GM21360 (cell line): Measurements from ENCODE around the gene RNF214.

Experiments
- ATAC-seq: cut with Tn5 transposase; IDR thresholded peaks from one replicate; pipeline ENCODE4 v1.9.1; 2021; ENCODE audit warnings: mild to moderate bottlenecking, moderate library complexity; ENCODE audit not compliant: unreplicated experiment

The RNF214 gene

GRCh38 chr11:117212697-117213355 lies 19.6 kb upstream of the RNF214 start:
- no peak for ATAC-seq

- no peak for ATAC-seq
Observed at GRCh38 chr11:117214404-117215110, 17.9 kb upstream of the RNF214 start.

- no peak for ATAC-seq
Observed at GRCh38 chr11:117217141-117218084, 15.1 kb upstream of the RNF214 start.

- ATAC-seq, result no peak
Observed at GRCh38 chr11:117218133-117218915, 14.1 kb upstream of the RNF214 start.

GRCh38 chr11:117219001-117219400 lies 13.5 kb upstream of the RNF214 start:
- ATAC-seq, result no peak

GRCh38 chr11:117219455-117219854 lies 13.0 kb upstream of the RNF214 start:
- ATAC-seq, result no peak

GRCh38 chr11:117219995-117220394 lies 12.5 kb upstream of the RNF214 start:
- ATAC-seq, result no peak

- no peak for ATAC-seq
Observed at GRCh38 chr11:117220568-117220967, 11.9 kb upstream of the RNF214 start.

- ATAC-seq, result no peak
Observed at GRCh38 chr11:117220999-117221774, 11.3 kb upstream of the RNF214 start.

GRCh38 chr11:117221775-117222517 lies 10.5 kb upstream of the RNF214 start:
- ATAC-seq, result no peak

- ATAC-seq, result no peak
Observed at GRCh38 chr11:117222991-117223740, 9.3 kb upstream of the RNF214 start.

- ATAC-seq, result no peak
Observed at GRCh38 chr11:117223741-117224689, 8.5 kb upstream of the RNF214 start.

- ATAC-seq, result no peak
Observed at GRCh38 chr11:117225553-117226170, 6.8 kb upstream of the RNF214 start.

- no peak for ATAC-seq
Observed at GRCh38 chr11:117226388-117227385, 5.8 kb upstream of the RNF214 start.

- no peak for ATAC-seq
Observed at GRCh38 chr11:117228091-117228490, 4.4 kb upstream of the RNF214 start.

- no peak for ATAC-seq
Observed at GRCh38 chr11:117229411-117229810, 3.1 kb upstream of the RNF214 start.
